GM19240 (cell line): ENCODE measurements around the gene TAOK1.

Experiments
- DNase-seq: peaks from one replicate; pipeline ENCODE4 v3.0.0; 2011; ENCODE audit warnings: low spot score; ENCODE audit not compliant: insufficient read length

Gene TAOK1

GRCh38 chr17:29594519-29595090 lies 204.4 kb downstream of the TAOK1 start:
- DNase-seq: no peak

DNA sequence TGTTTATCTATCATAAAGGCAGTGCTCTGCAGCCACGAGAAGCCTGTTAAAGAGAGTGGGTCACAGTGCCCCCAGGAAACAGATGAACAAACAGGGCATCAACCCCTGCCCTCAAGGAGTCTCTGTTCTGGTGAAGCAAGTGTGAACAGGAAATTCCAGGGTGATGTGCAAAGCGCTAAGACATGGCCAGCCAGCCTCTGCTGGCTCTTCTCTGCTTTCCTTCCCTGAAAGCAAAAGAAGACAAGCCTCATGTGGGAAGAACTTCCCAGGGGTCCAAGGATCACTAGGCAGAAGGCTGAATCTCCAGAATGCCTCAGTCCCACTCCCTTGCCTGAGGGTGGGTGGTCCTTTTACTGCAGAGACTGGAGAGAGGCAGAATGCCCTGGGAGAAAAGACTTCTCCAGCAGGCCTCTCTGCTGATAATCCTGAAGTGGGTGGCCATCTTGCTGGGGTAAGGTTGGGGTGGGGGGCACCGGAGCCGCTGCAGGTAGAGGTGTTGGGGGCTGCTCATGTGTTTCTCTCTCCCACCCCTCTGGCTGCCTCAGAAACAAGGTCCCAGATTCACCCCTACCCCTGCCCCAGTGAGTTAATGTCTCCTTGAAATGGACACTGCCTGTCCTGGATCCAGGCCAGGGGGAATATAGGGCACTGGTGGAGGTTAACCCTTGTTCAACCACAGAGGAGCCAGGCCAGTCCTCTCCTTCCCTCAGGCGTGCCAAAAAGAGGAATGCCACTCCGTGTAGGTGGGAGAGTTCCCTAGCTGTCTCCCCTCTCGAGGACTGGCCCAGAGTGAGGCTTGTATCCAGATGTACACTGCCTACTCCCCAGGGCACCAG lies 205.2 kb downstream of the TAOK1 start:
- DNase-seq: no peak

DNA sequence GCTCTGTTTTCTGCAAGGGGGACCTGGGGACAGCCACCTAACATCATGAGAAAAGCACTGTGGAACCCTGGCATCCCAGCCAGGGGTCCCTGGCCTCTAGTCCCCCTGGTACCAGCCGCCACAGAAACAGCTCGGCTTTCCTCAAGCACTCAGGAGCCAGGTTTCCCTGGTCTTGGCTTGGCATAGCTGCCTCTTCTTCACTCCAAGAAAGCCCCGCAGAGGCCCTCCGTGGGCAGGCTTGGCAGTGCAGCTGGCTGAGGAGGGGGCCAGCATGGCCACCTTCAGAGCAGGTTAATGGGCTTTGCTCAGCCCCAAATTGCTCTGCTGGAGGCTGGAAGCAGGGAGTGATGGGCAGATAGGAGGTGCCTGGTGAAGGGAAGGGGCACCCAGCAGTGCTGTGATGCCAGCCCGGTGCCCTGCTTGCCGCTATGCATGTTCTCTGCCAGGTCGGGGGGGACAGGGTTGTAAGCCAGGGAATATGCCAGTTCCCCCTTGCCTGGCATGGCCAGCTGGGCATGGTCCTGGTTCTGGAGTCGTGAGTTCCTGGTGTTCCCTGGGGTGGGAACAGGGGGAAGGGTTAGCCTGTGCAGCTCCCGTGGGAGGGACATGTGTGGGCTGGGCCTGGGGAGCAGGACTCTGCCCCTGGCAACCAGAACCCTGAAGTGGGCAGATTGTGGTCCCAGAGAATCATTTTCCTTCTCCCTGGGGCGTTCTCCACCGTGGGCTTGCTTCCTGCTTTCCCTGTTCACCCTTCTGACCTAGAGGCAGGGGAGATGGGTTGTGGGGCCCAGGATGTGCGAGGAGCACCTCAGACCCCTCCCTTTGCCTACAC lies 206.0 kb downstream of the TAOK1 start:
- no peak for DNase-seq

- DNase-seq: no peak
Measured at GRCh38 chr17:29596811-29597210, 206.6 kb downstream of the TAOK1 start.

- DNase-seq: no peak
Measured at GRCh38 chr17:29597361-29598172, 207.4 kb downstream of the TAOK1 start.
